GM03348 (cell line): ENCODE data around the gene CCDC74A.
"Not testable (repeated sequence)": the region's sequence is repeated elsewhere in the genome, so short reads cannot be mapped to it uniquely, and the experiment has no call there.

ENCODE experiments used
- DNase-seq: peaks from one replicate; pipeline ENCODE4 v3.0.0; 2012; ENCODE audit warnings: low spot score

Gene CCDC74A

GRCh38 chr2:131529864-131530445 lies 2.3 kb downstream of the CCDC74A start:
- not testable (repeated sequence) for DNase-seq

DNA sequence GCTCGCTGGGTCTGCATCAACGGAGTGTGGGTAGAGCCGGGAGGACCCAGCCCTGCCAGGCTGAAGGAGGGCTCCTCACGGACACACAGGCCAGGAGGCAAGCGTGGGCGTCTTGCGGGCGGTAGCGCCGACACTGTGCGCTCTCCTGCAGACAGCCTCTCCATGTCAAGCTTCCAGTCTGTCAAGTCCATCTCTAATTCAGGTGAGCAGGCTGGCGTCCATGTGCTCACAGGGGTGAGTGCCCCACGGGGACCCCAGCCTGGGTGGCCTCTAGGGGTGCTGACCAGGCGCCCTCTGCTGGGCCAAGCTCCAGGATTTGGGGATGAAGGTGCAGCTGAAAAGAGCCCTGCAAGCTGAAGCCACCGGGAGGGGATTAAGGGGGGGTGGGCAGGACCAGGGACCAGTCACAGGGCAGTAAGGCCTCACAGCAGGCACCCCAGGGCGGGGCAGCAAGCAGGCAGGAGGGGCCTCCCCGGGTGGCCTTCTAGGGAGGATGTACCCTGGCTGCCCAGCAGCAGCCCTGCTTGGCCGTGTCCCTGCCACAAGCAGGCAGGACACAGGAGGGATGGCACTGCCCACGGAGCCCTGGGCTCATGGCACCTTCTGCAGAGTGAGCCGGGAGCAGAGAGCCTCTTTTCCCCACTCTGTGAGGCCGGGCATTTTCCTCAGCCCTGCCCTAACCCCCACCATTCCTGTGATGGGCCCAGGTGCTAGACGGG lies 3.1 kb downstream of the CCDC74A start:
- not testable (repeated sequence) for DNase-seq

GRCh38 chr2:131531547-131532185 lies 4.0 kb downstream of the CCDC74A start:
- DNase-seq, result not testable (repeated sequence)

DNA sequence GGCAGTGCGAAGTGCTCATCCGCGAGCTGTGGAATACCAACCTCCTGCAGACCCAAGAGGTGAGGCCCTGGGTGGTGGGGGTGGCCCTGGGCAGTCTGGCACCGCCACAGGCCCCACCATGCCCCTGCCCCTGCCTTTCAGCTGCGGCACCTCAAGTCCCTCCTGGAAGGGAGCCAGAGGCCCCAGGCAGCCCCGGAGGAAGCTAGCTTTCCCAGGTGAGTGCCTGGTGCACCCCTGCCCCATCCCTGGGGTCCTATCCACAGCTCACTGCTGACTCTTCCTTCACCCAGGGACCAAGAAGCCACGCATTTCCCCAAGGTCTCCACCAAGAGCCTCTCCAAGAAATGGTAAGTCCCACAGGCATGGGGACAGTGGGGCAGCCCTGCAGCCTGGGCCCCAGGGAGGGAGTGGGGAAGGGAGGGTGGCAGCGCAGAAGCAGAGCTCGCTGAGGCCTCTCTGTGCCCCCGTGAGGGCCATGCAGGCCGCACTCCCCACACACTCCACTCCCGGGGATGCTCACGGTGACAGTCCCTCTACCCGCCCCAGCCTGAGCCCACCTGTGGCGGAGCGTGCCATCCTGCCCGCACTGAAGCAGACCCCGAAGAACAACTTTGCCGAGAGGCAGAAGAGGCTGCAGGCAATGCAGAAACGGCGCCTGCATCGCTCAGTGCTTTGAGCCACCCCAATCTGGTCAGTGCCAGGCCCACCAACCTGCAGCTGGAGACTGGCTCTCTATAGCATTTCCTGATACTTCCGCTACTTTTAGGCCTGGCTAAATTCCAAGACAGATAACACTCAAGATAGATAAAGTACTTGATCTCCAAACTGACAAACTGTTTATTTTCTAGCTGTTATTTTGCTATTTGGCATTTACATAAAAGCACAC lies 5.3 kb downstream of the CCDC74A start:
- DNase-seq, result not testable (repeated sequence)

DNA sequence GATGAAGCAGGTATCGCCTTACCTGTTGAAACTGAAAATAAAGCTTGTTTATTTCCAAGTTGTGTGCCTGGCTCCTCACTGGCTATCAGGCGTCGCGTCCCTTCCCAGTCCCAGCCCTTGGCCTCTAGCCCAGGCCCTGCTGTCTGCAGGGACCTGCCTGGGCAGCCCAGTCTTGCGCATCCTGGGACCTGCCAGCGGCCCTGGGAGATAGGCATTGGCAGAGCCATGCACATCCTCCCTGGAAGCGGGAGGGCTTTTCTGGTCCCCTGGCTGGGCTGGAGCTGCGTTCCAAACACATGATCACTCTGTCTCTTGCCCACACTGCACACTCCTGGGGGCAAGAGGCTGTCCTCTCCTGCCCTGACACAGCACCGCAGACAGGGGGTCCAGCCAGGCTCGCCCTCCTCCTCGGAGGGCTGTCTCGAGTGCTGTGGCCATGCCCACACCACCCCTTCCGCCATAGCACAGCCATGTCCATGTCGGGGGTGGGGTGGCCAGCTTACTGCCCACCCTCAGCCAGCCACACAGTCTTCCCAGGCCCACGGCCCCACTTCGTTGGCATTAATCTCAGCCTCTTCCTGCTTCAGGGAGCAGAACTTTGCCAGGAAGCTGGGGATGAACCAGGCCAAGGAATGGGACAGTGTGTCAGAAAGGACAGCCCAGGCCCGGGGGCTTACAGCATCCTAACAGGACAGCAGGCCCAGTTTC lies 6.1 kb downstream of the CCDC74A start:
- not testable (repeated sequence) for DNase-seq

- not testable (repeated sequence) for DNase-seq
These were observed 6.6 kb downstream of the CCDC74A start for GRCh38 chr2:131534317-131534672.

DNA sequence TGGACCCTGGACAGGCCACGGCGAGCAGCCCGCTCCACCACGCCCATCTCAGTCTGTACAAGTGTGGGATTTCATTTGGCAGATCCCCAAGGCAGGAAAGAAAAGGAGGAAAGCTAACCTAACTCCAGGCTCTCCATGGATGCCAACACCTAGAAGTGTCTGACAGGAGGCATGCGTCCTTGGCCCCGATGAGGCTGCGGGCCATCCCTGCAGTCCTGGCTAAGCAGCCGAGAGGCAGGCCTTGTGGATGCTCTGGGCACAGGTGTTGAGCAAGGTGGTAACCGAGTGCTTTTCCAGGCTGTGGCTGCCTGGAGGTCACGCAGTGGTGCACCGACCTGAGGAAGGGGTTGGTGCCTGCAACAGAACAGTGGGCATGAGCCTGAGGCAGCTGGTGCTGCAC lies 7.3 kb downstream of the CCDC74A start:
- DNase-seq, result not testable (repeated sequence)

- no peak for DNase-seq
These were observed 7.8 kb downstream of the CCDC74A start for GRCh38 chr2:131535526-131535925.

GRCh38 chr2:131535951-131536826 lies 8.5 kb downstream of the CCDC74A start:
- DNase-seq, result not testable (repeated sequence)

DNA sequence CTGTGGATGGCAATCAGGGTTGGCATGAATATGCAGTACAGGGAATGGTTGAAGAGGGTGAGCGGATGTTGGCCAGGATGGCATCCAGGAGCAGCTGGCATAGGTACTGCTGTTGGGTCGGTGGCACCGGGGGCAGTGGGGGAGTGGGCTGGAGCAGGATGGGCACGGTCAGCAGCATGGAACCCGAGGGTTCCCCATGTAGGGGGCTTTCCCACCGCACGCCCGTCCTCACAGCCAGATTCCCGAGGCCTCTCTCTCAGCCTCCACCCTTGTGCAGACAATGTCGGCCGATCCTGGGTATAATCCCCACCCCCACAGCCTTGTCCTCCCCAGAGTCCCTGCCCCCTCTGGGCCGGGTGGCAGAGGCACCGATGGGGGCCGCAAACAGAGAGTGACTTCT lies 9.2 kb downstream of the CCDC74A start:
- DNase-seq, result not testable (repeated sequence)

DNA sequence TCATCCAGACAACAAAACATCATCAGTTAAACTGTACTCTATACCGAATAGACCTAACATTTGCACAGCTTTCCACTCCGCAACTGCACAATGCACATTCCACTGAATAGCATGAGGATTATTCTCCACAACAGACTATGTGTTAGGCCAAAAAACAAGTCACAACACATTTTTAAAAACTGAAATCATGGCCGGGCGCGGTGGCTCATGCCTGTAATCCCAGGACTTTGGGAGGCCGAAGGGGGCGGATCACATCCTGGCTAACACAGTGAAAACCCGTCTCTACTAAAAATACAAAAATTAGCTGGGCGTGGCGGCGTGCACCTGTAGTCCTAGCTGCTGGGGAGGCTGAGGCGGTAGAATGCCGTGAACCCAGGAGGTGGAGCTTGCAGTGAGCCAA lies 11.2 kb downstream of the CCDC74A start:
- not testable (repeated sequence) for DNase-seq

- no peak for DNase-seq
These were observed 15.0 kb downstream of the CCDC74A start for GRCh38 chr2:131542438-131543384.

DNA sequence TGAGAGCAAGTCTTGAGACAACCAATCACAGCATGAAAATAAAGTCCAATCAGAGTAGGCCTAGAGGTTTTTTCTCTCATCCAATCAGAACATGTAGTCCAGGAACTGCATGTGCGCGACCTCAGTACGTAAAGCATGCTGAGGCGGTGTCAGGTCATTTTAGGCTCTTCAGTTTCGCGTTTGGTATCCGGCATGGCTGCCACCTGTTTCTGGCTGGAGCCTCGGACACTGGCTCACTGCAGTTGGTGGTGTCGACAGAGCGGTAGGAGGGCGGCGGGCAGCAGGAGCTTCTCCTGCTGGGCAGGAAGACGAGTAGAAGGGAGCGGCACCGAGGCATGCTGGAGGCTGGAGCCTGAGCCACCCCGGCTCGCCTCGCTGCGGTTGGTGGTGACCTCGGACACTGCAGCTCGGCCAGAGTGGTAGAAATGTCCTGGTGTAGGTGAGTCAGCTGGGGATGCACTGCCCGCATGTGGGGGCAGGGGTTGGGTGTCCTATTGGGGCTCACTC lies 15.8 kb downstream of the CCDC74A start:
- DNase-seq, result no peak

- DNase-seq, result not testable (repeated sequence)
These were observed 16.5 kb downstream of the CCDC74A start for GRCh38 chr2:131544006-131544812.

DNA sequence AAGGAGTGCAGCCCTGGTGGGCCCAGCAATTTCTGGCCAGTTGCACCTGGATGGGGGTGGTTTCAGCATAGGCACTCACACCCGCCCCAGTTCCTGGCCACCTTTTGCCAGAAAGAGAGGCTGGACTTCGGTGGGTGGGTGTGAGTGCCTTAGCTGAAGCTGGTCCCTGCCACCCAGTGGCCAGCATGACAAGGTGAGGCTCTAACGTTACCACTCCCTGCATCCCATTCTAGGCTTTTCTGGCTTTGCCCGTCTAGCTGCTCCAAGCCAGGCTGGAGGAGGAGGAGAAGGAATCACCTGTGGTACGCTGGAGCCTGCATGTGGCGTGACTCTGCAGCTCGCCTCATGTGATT lies 17.1 kb downstream of the CCDC74A start:
- not testable (repeated sequence) for DNase-seq

- no peak for DNase-seq
These were observed 25.2 kb downstream of the CCDC74A start for GRCh38 chr2:131552871-131553270.

GRCh38 chr2:131556998-131557397 lies 29.3 kb downstream of the CCDC74A start:
- DNase-seq, result no peak

GRCh38 chr2:131557558-131558321 lies 30.1 kb downstream of the CCDC74A start:
- no peak for DNase-seq
